HEK293T (cell line): ENCODE measurements around the gene LSAMP.
"Not testable (repeated sequence)": the region's sequence is repeated elsewhere in the genome, so short reads cannot be mapped to it uniquely, and the experiment has no call there.

ENCODE experiments used
- CTCF ChIA-PET: fragments of 350-600 bp; formaldehyde crosslinking; extraction: SDS; loops from one replicate; lab custom pipeline; 2021; ENCODE audit warnings: antibody characterized with exemption, inconsistent platforms; lab: Yijun Ruan, JAX
- POLR2A ChIA-PET: fragments of 350-600 bp; formaldehyde crosslinking; extraction: SDS; loops from one replicate; lab custom pipeline; 2020; ENCODE audit warnings: antibody characterized with exemption, inconsistent platforms; lab: Yijun Ruan, JAX
- DNase-seq: peaks from one replicate; pipeline ENCODE4 v3.0.0; 2012; ENCODE audit warnings: mixed read lengths; ENCODE audit errors: extremely low spot score
- ARNT ChIP-seq: fragments of 450-650 bp; IDR thresholded peaks from 2 replicates; pipeline ENCODE4 v1.6.1; 2017; ENCODE audit warnings: mild to moderate bottlenecking
- BHLHE40 ChIP-seq: fragments of 450-650 bp; IDR thresholded peaks from 2 replicates; pipeline ENCODE4 v1.6.1; 2016; ENCODE audit warnings: mild to moderate bottlenecking, moderate library complexity, borderline replicate concordance
- CTBP1 ChIP-seq: fragments of 450-650 bp; IDR thresholded peaks from 2 replicates; pipeline ENCODE4 v1.6.1; 2016; ENCODE audit warnings: borderline replicate concordance
- ELF4 ChIP-seq: fragments of 450-650 bp; IDR thresholded peaks from 2 replicates; pipeline ENCODE4 v1.6.1; 2017; ENCODE audit warnings: antibody characterized with exemption
- FOXA1 ChIP-seq: fragments of 450-650 bp; IDR thresholded peaks from 2 replicates; pipeline ENCODE4 v1.6.1; 2016; ENCODE audit warnings: mild to moderate bottlenecking
- FOXK2 ChIP-seq: fragments of 450-650 bp; IDR thresholded peaks from 2 replicates; pipeline ENCODE4 v1.6.1; 2016; ENCODE audit warnings: mild to moderate bottlenecking
- FOXM1 ChIP-seq: fragments of 450-650 bp; IDR thresholded peaks from 2 replicates; pipeline ENCODE4 v1.6.1; 2017; ENCODE audit warnings: mild to moderate bottlenecking, borderline replicate concordance
- HDGF ChIP-seq: fragments of 450-650 bp; IDR thresholded peaks from 2 replicates; pipeline ENCODE4 v1.6.1; 2017; ENCODE audit warnings: antibody characterized with exemption, borderline replicate concordance
- L3MBTL2 ChIP-seq: fragments of 450-650 bp; conservative IDR thresholded peaks from 2 replicates; pipeline ENCODE4 v1.6.1; 2016; ENCODE audit warnings: mild to moderate bottlenecking
- LEF1 ChIP-seq: fragments of 450-650 bp; IDR thresholded peaks from 2 replicates; pipeline ENCODE4 v1.6.1; 2017; ENCODE audit warnings: mild to moderate bottlenecking, borderline replicate concordance
- NFRKB ChIP-seq: fragments of 450-650 bp; IDR thresholded peaks from 2 replicates; pipeline ENCODE4 v1.6.1; 2016; ENCODE audit warnings: mild to moderate bottlenecking, moderate library complexity
- PKNOX1 ChIP-seq: fragments of 450-650 bp; IDR thresholded peaks from 2 replicates; pipeline ENCODE4 v1.6.1; 2016
- SP1 ChIP-seq: fragments of 450-650 bp; IDR thresholded peaks from 2 replicates; pipeline ENCODE4 v1.6.1; 2017
- SUZ12 ChIP-seq: fragments of 450-650 bp; IDR thresholded peaks from 2 replicates; pipeline ENCODE4 v1.6.1; 2016; ENCODE audit warnings: mild to moderate bottlenecking
- TARDBP ChIP-seq: fragments of 450-650 bp; IDR thresholded peaks from 2 replicates; pipeline ENCODE4 v1.6.1; 2016
- ZNF384 ChIP-seq: fragments of 450-650 bp; IDR thresholded peaks from 2 replicates; pipeline ENCODE4 v1.6.1; 2016

Gene LSAMP

GRCh38 chr3:116077059-116077458 is 368.2 kb downstream of the LSAMP start:
- no peak for DNase-seq
- ChIA-PET CTCF (no interaction called here), POLR2A (no interaction called here)
- TF ChIP-seq FOXK2 = no peak
- TF ChIP-seq FOXA1 = no peak
- TF ChIP-seq HDGF = no peak
- TF ChIP-seq ARNT = no peak
- TF ChIP-seq PKNOX1 = no peak
- no peak for TF ChIP-seq FOXM1
- no peak for TF ChIP-seq TARDBP
- TF ChIP-seq SP1 = no peak
- no peak for TF ChIP-seq LEF1
- TF ChIP-seq L3MBTL2 = no peak
- no peak for TF ChIP-seq BHLHE40
- TF ChIP-seq ZNF384 = no peak
- no peak for TF ChIP-seq ELF4
- no peak for TF ChIP-seq CTBP1
- no peak for TF ChIP-seq SUZ12

DNA sequence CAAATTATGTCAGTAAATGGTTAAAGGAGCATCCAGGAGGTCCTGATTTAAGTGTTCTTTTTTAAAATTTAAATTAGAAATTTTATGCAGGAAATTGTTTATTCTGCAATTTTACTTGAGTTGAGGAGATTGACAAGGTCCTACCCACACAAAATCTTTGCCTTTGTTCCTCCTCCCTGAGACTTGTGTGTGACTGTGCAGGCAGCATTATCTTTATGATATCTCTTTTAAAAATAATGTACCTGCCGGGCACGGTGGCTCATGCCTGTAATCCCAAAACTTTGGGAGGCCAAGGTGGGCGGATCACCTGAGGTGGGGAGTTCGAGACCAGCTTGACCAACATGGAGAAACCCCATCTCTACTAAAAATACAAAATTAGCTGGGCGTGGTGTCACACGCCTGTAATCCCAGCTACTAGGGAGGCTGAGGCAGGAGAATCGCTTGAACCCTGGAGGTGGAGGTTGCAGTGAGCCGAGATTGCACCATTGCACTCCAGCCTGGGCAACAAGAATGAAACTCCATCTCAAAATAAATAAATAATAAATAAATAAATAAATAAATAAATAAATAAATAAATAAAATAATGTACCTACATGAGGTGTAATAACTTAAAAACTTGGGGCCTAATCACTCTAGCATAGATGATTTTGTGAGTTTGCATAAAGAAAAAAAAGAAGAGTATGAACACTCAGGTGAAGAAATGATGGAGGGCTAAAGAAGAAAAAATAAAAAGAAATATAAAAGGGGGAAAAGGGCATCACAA is 374.6 kb downstream of the LSAMP start:
- DNase-seq, POLR2A ChIA-PET, CTCF ChIA-PET: not testable (repeated sequence)

GRCh38 chr3:116070061-116070460 is 375.2 kb downstream of the LSAMP start:
- no peak for TF ChIP-seq NFRKB
- no peak for TF ChIP-seq FOXK2
- no peak for TF ChIP-seq L3MBTL2
- TF ChIP-seq SP1 = no peak
- TF ChIP-seq PKNOX1 = no peak
- TF ChIP-seq ELF4 = no peak
- TF ChIP-seq ZNF384 = no peak
- no peak for TF ChIP-seq LEF1
- TF ChIP-seq TARDBP = no peak
- TF ChIP-seq FOXA1 = no peak
- TF ChIP-seq FOXM1 = no peak
- DNase-seq = no peak
- ChIA-PET POLR2A (no interaction called here), CTCF (interaction anchor here (0.6 kb wide), 1 partner anchor 724 kb away, joined by 3 read pairs; no protein-coding TSS in a partner anchor)

DNA sequence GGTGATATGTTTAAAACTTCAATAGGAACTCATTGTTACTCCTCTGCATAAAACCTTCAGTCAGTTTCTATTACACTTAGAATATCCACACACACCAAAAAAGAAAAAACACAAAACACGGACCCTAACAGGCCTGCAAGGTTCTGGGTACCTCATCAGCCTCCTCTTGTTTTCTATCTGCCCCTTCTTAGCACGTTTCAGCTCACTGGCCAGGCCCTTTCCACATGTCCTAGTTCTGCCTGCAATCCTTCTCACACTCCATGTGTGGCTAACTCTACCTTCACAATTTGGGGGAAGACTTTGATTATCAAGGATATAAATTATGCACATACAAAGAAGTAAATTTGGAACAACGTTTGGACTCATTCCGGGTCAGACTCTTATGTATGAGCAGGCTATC is 376.3 kb downstream of the LSAMP start:
- TF ChIP-seq SUZ12 (no peak), FOXA1 (no peak), FOXM1 (no peak), L3MBTL2 (no peak), ELF4 (no peak), ZNF384 (no peak), NFRKB (no peak), LEF1 (no peak), PKNOX1 (no peak)
- DNase-seq = no peak
- ChIA-PET POLR2A (no interaction called here), CTCF (no interaction called here)

DNA sequence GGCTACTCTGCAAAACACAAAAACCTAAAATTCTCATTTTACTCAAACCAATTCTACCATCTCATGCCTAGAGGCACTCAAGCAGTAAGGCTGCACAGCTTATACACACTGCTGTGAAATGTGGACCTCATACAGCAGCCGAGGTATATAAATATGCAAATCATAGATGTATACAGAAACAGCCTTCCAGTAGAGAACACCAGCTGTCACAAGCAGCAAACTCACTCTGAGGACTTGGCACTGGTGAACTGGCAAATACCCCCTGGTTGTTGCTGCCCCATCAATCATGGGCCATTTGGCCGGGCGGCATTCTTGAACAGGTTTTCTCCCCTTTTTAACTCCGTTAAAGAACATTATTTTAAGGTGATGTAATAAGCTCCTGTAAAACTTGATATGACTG is 378.0 kb downstream of the LSAMP start:
- no peak for TF ChIP-seq NFRKB
- no peak for TF ChIP-seq ELF4
- TF ChIP-seq PKNOX1 = no peak
- TF ChIP-seq FOXM1 = no peak
- DNase-seq = no peak
- ChIA-PET POLR2A (no interaction called here), CTCF (interaction anchor here (0.6 kb wide), 1 partner anchor 220 kb away, joined by 3 read pairs; no protein-coding TSS in a partner anchor)

DNA sequence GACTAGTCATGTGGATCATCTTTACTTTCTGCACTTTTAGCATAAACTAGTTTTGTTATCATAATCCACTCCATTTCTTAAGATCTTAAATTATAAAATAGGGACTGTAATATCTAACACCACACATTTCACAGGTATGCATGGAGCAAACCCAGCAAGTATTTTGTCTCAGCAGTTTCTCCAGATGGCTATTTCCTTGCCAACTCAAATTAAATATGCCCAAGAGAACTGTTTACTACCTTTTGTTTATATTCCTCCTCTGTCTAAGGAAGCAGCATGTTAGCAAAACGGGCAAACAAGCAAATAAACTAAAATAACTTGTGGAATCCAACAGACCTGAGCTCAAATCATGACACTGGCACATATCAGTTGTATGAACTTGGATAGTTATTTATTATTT is 379.8 kb downstream of the LSAMP start:
- no peak for DNase-seq
- no peak for TF ChIP-seq NFRKB
- TF ChIP-seq BHLHE40 = no peak
- TF ChIP-seq SUZ12 = no peak
- TF ChIP-seq FOXK2 = no peak
- no peak for TF ChIP-seq HDGF
- TF ChIP-seq LEF1 = no peak
- TF ChIP-seq ZNF384 = no peak
- no peak for TF ChIP-seq CTBP1
- TF ChIP-seq PKNOX1 = no peak
- TF ChIP-seq FOXM1 = no peak
- TF ChIP-seq L3MBTL2 = no peak
- TF ChIP-seq ELF4 = no peak
- TF ChIP-seq SP1 = no peak
- POLR2A ChIA-PET = no interaction called here
- CTCF ChIA-PET = interaction anchor here (0.5 kb wide), 1 partner anchor 1907 kb away, joined by 4 read pairs; no protein-coding TSS in a partner anchor
